OCI-LY1 (cell line): ENCODE measurements around the gene POLDIP3.

Experiments used
- CTCF ChIP-seq: fragments of 200-600 bp; sonication (generic), shearing (Covaris generic); IDR thresholded peaks from 2 replicates; pipeline ENCODE4 v1.5.1; 2017; ENCODE audit warnings: mild to moderate bottlenecking, antibody characterized with exemption, low read length, moderate library complexity, mixed read lengths
- EZH2 ChIP-seq: fragments of 200-600 bp; sonication (generic), shearing (Covaris generic); IDR thresholded peaks from 2 replicates; pipeline ENCODE4 v1.8.0; 2017; ENCODE audit warnings: borderline replicate concordance, mixed run types, mild to moderate bottlenecking, antibody characterized with exemption, low read length, moderate library complexity, mixed read lengths

GRCh38 chr22:42603427-42603826 lies 11.3 kb downstream of the POLDIP3 start:
- TF ChIP-seq CTCF (no peak), EZH2 (no peak)
